Measurements from ENCODE around the gene IGF1.
"Not testable (repeated sequence)": the region's sequence is repeated elsewhere in the genome, so short reads cannot be mapped to it uniquely, and the experiment has no call there.

Gene IGF1

GRCh38 chr12:102390068-102390467, 90.3 kb downstream of the IGF1 start:
- no peak for DNase-seq (ENCODE audit: low read depth, low spot score)

- DNase-seq (ENCODE audit: low read depth, low spot score): no peak
Observed at GRCh38 chr12:102388469-102388868, 91.9 kb downstream of the IGF1 start.

GRCh38 chr12:102385343-102385742, 95.0 kb downstream of the IGF1 start:
- DNase-seq (ENCODE audit: low read depth, low spot score): no peak

- DNase-seq (ENCODE audit: low read depth, low spot score): no peak
Observed at GRCh38 chr12:102379346-102380162, 100.8 kb downstream of the IGF1 start.

GRCh38 chr12:102376781-102377180, 103.6 kb downstream of the IGF1 start:
- no peak for DNase-seq (ENCODE audit: low read depth, low spot score)

GRCh38 chr12:102376181-102376747, 104.1 kb downstream of the IGF1 start:
- peak; percentile 2 for DNase-seq (ENCODE audit: low read depth, low spot score)

GRCh38 chr12:102374190-102374589, 106.2 kb downstream of the IGF1 start:
- DNase-seq (ENCODE audit: low read depth, low spot score): no peak

- no peak for DNase-seq (ENCODE audit: low read depth, low spot score)
Observed at GRCh38 chr12:102372087-102372486, 108.3 kb downstream of the IGF1 start.

- no peak for DNase-seq (ENCODE audit: low read depth, low spot score)
Observed at GRCh38 chr12:102371165-102371564, 109.2 kb downstream of the IGF1 start.

GRCh38 chr12:102369876-102370275, 110.5 kb downstream of the IGF1 start:
- DNase-seq (ENCODE audit: low read depth, low spot score): no peak

GRCh38 chr12:102365365-102365764, 115.0 kb downstream of the IGF1 start:
- DNase-seq (ENCODE audit: low read depth, low spot score): no peak

GRCh38 chr12:102364709-102365108, 115.7 kb downstream of the IGF1 start:
- no peak for DNase-seq (ENCODE audit: low read depth, low spot score)

- DNase-seq (ENCODE audit: low read depth, low spot score): peak; percentile 45
Observed at GRCh38 chr12:102356690-102357089, 123.7 kb downstream of the IGF1 start.

GRCh38 chr12:102354281-102354680, 126.1 kb downstream of the IGF1 start:
- not testable (repeated sequence) for DNase-seq (ENCODE audit: low read depth, low spot score)

- DNase-seq (ENCODE audit: low read depth, low spot score): no peak
Observed at GRCh38 chr12:102351322-102351721, 129.0 kb downstream of the IGF1 start.

- DNase-seq (ENCODE audit: low read depth, low spot score): no peak
Observed at GRCh38 chr12:102350070-102350469, 130.3 kb downstream of the IGF1 start.

GRCh38 chr12:102349079-102349478, 131.3 kb downstream of the IGF1 start:
- DNase-seq (ENCODE audit: low read depth, low spot score): peak; percentile 3

GRCh38 chr12:102347811-102348210, 132.6 kb downstream of the IGF1 start:
- no peak for DNase-seq (ENCODE audit: low read depth, low spot score)
